ENCODE data around the gene CLTCL1. TPM values are rescaled to one million over a fixed set of nuclear protein-coding genes. Genes with fewer than 3 reads are reported as not detected.

Gene CLTCL1
- total RNA-seq, 1 experiment from 2014 or later, result 11.9 TPM

GRCh38 chr22:19131685-19132015, 159.9 kb downstream of the CLTCL1 start:
- POLR2A ChIA-PET, result interaction anchor here (0.6 kb wide), 1 partner anchor 234 kb away, joined by 4 read pairs; no protein-coding TSS in a partner anchor
- Histone ChIP-seq H3K4me1 (ENCODE audit: control insufficient read depth, insufficient read depth, low read length) (no peaks in the 10 kb centered on the region), H3K27ac (ENCODE audit: low read length) (no peak overlapping the region), H3K36me3 (ENCODE audit: control insufficient read depth, insufficient read depth, low read length) (no peaks in the 10 kb centered on the region), H3K9me3 (ENCODE audit: control insufficient read depth, insufficient read depth, low read depth, low read length) (no peaks in the 10 kb centered on the region), H3K27me3 (ENCODE audit: control insufficient read depth, insufficient read depth, low read length) (no peaks in the 10 kb centered on the region), H3K4me3 (ENCODE audit: low read depth in 2 of 2, low read length in 2 of 2) (no peak overlapping the region)
- in situ Hi-C loops (cut with HindIII; ENCODE audit: low pct_unique_long_range_greater_than_20kb, low sequenced_read_pairs) (no loop called here), intact Hi-C loops (cut with micrococcal nuclease; ENCODE audit: unreplicated experiment) (no loop called here)
- DNase-seq (ENCODE audit: low read depth, low spot score), result no peak
- CTCF ChIA-PET, result interaction anchor here (0.6 kb wide), 1 partner anchor 104 kb away, joined by 3 read pairs; no protein-coding TSS in a partner anchor
- no peak for ATAC-seq
- no TSS peak for BruUV-seq (replicated peaks)
- TF ChIP-seq REST (IDR thresholded peaks at IDR 0.05; ENCODE audit: insufficient read depth in 1 of 2, low read depth in 2 of 2, low read length in 1 of 2) (no peak), TCF7L2 (IDR thresholded peaks at IDR 0.05; ENCODE audit: low read depth, low read length) (no peak), CTCF (IDR thresholded peaks at IDR 0.05) (no peak), POLR2AphosphoS5 (IDR thresholded peaks at IDR 0.05; ENCODE audit: low read depth, low read length) (no peak), SIN3A (IDR thresholded peaks at IDR 0.05; ENCODE audit: borderline replicate concordance, insufficient read depth, low read depth, low read length) (no peak)

- ATAC-seq (no peak), DNase-seq (ENCODE audit: low read depth, low spot score) (no peak)
- intact Hi-C loops (cut with micrococcal nuclease; ENCODE audit: unreplicated experiment) (no loop called here), in situ Hi-C loops (cut with HindIII; ENCODE audit: low pct_unique_long_range_greater_than_20kb, low sequenced_read_pairs) (no loop called here)
- BruUV-seq (replicated peaks), result no TSS peak
- Histone ChIP-seq H3K4me3 (ENCODE audit: low read depth in 2 of 2, low read length in 2 of 2) (no peak within 1 kb of the TSS), H3K27me3 (ENCODE audit: control insufficient read depth, insufficient read depth, low read length) (no peaks in the 10 kb centered on the region), H3K9me3 (ENCODE audit: control insufficient read depth, insufficient read depth, low read depth, low read length) (no peaks in the 10 kb centered on the region), H3K27ac (ENCODE audit: low read length) (no peak within 1 kb of the TSS), H3K4me1 (ENCODE audit: control insufficient read depth, insufficient read depth, low read length) (no peaks in the 10 kb centered on the region), H3K36me3 (ENCODE audit: control insufficient read depth, insufficient read depth, low read length) (no peaks in the 10 kb centered on the region)
- ChIA-PET CTCF (interaction anchor here (0.6 kb wide), 1 partner anchor 104 kb away, joined by 3 read pairs; no protein-coding TSS in a partner anchor), POLR2A (no interaction called here)
- TF ChIP-seq POLR2AphosphoS5 (IDR thresholded peaks at IDR 0.05; ENCODE audit: low read depth, low read length), result no peak
- TF ChIP-seq SIN3A (IDR thresholded peaks at IDR 0.05; ENCODE audit: borderline replicate concordance, insufficient read depth, low read depth, low read length), result no peak
- TF ChIP-seq TCF7L2 (IDR thresholded peaks at IDR 0.05; ENCODE audit: low read depth, low read length), result no peak
- no peak for TF ChIP-seq REST (IDR thresholded peaks at IDR 0.05; ENCODE audit: insufficient read depth in 1 of 2, low read depth in 2 of 2, low read length in 1 of 2)
- TF ChIP-seq CTCF (IDR thresholded peaks at IDR 0.05), result no peak
These were observed 160.4 kb downstream of the CLTCL1 start, which contains the start of gene TSSK2 for GRCh38 chr22:19130959-19131684. TSSK2 (plus strand) TSS chr22:19131308; CDS start chr22:19131400, 92 bp downstream.
